Testis (tissue), 3 donors: ENCODE measurements around the gene CLEC16A. TPM values are rescaled to one million over a fixed set of nuclear protein-coding genes. Genes with fewer than 3 reads are reported as not detected.

Experiments used
- DNase-seq: peaks from one replicate; pipeline ENCODE4 v3.0.0-alpha.2; 2019
- H3K27ac ChIP-seq, 2 donors: fragments of 200-600 bp; sonication (generic); one replicate each; pipeline ENCODE4 v1.5.1; 2019
- H3K27me3 ChIP-seq: fragments of 200-600 bp; sonication (generic); one replicate; pipeline ENCODE4 v1.5.1; 2019
- H3K36me3 ChIP-seq: fragments of 200-600 bp; sonication (generic); one replicate; pipeline ENCODE4 v1.5.1; 2017; ENCODE audit warnings: low read depth; ENCODE audit errors: missing control alignments
- H3K4me1 ChIP-seq: fragments of 200-600 bp; sonication (generic); one replicate; pipeline ENCODE4 v1.5.1; 2019
- H3K4me3 ChIP-seq, 2 donors: fragments of 200-600 bp; sonication (generic); one replicate each; pipeline ENCODE4 v1.5.1; 2017 to 2019
- H3K9me3 ChIP-seq: fragments of 200-600 bp; sonication (generic); one replicate; pipeline ENCODE4 v1.5.1; 2017
- CTCF ChIP-seq, 3 experiments: fragments of 450-650 bp in 2 of 3; fragments of 200-600 bp in 1 of 3; sonication (generic) in 1 of 3; IDR thresholded peaks; one replicate each; pipeline ENCODE4 v1.5.1; 2016 to 2019; ENCODE audit warnings: antibody characterized with exemption in 3 of 3, mild to moderate bottlenecking in 2 of 3, moderate library complexity in 1 of 3
- POLR2A ChIP-seq: fragments of 450-650 bp; IDR thresholded peaks from one replicate; pipeline ENCODE4 v1.6.1; 2017; ENCODE audit warnings: antibody characterized with exemption, mild to moderate bottlenecking, moderate library complexity
- WGBS, 2 donors: methylation state at CpG; one replicate each; pipeline ENCODE4 v1.1.5; 2018; 5-methylcytosine and 5-hydroxymethylcytosine counted together
- intact Hi-C: fragments of 100-400 bp; cut with DNase I; formaldehyde crosslinking; loops from one replicate; pipeline ENCODE4 v1.15.1; 2023; ENCODE audit warnings: low total_unique reads
- polyA plus RNA-seq: library from polyadenylated mRNA; stranded (reverse); fragments of 350-450 nt; fragmentation: Illumina TruSeq; extraction: RNeasy Lipid Tissue Mini Kit (QIAGEN cat#74804); gene quantifications from one replicate; pipeline ENCODE4 v1.2.3, GENCODE V29; 2014; ENCODE audit warnings: low read depth, low replicate concordance; ENCODE audit not compliant: insufficient read depth
- total RNA-seq, 2 donors: library from RNA; depleted of rRNA; stranded (reverse); fragments of >200 nt; gene quantifications; one replicate each; pipeline ENCODE4 v1.2.3, GENCODE V29; 2016

The CLEC16A gene
- total and polyA plus RNA-seq, 3 donors from 2014 or later = 93.9 to 126 (median 122) TPM

GRCh38 chr16:11127610-11128195 lies 183.3 kb downstream of the CLEC16A start:
- Histone ChIP-seq H3K9me3 (no peaks in the 10 kb centered on the region), H3K4me1 (peaks cover 6% of the 10 kb centered on the region), H3K36me3 (no peaks in the 10 kb centered on the region), H3K4me3 (no peak overlapping the region), H3K27ac (no peak overlapping the region), H3K27me3 (no peaks in the 10 kb centered on the region)
- intact Hi-C loops = no loop called here
- TF ChIP-seq POLR2A (no peak), CTCF (IDR thresholded peaks at IDR 0.05) (no peak)
- whole genome bisulfite sequencing, 2 donors = 93 to 94% methylated on average over 7 of the region's 7 CpGs
- no peak for DNase-seq

GRCh38 chr16:11128211-11129141 lies 184.1 kb downstream of the CLEC16A start:
- H3K27ac ChIP-seq = no peak overlapping the region
- intact Hi-C loops = no loop called here
- H3K9me3 ChIP-seq = no peaks in the 10 kb centered on the region
- H3K36me3 ChIP-seq = no peaks in the 10 kb centered on the region
- peak; percentile 34 for DNase-seq
- WGBS, 2 donors = 71 to 75% methylated on average over 9 of the region's 9 CpGs
- H3K27me3 ChIP-seq = no peaks in the 10 kb centered on the region
- TF ChIP-seq POLR2A (no peak), CTCF (IDR thresholded peaks at IDR 0.05) (no peak)
- H3K4me1 ChIP-seq = peaks cover 6% of the 10 kb centered on the region
- no peak overlapping the region for H3K4me3 ChIP-seq

GRCh38 chr16:11129378-11129781 lies 185.0 kb downstream of the CLEC16A start:
- H3K27me3 ChIP-seq = no peaks in the 10 kb centered on the region
- no peaks in the 10 kb centered on the region for H3K36me3 ChIP-seq
- no peak overlapping the region for H3K4me3 ChIP-seq
- DNase-seq = no peak
- WGBS, 2 donors = 88 to 95% methylated on average over 4 of the region's 4 CpGs
- H3K9me3 ChIP-seq = no peaks in the 10 kb centered on the region
- TF ChIP-seq CTCF (IDR thresholded peaks at IDR 0.05) (no peak), POLR2A (no peak)
- intact Hi-C loops = no loop called here
- no peak overlapping the region for H3K27ac ChIP-seq
- H3K4me1 ChIP-seq = peaks cover 8% of the 10 kb centered on the region

- H3K4me1 ChIP-seq = peaks cover 8% of the 10 kb centered on the region
- H3K36me3 ChIP-seq = no peaks in the 10 kb centered on the region
- no peaks in the 10 kb centered on the region for H3K27me3 ChIP-seq
- 90 to 99% methylated on average over 6 to 8 of the region's 8 CpGs for WGBS, 2 donors
- intact Hi-C loops = no loop called here
- no peaks in the 10 kb centered on the region for H3K9me3 ChIP-seq
- TF ChIP-seq POLR2A = no peak
- TF ChIP-seq CTCF (IDR thresholded peaks at IDR 0.05) = no peak
- no peak overlapping the region for H3K27ac ChIP-seq
- DNase-seq = no peak
- H3K4me3 ChIP-seq = no peak overlapping the region
Observed at GRCh38 chr16:11130978-11131665, 186.8 kb downstream of the CLEC16A start.
